ENCODE data around the gene GALT. TPM values are rescaled to one million over a fixed set of nuclear protein-coding genes. Genes with fewer than 3 reads are reported as not detected.

GALT gene
- total and polyA plus RNA-seq, 7 experiments from 2014 or later, result 57.6 to 217 (median 158) TPM

- no peak overlapping the region for H3K27ac ChIP-seq (ENCODE audit: low read depth, low read length)
- Mint-ChIP-seq H3K27me3 (peaks cover 0 to 7% (median 3%) of the 10 kb centered on the region in 5 donors), H3K36me3 (no peaks in the 10 kb centered on the region), H3K4me3 (no peak overlapping the region), H3K9me3 (no peaks in the 10 kb centered on the region), H3K27ac (no peak overlapping the region), H3K4me1 (peaks cover 0 to 2% (median 0%) of the 10 kb centered on the region in 7 donors)
- H3K9me3 ChIP-seq (ENCODE audit: control insufficient read depth in 2 of 3, low read length in 3 of 3), result no peaks in the 10 kb centered on the region
- H3K4me3 ChIP-seq (ENCODE audit: low read length), result no peak overlapping the region
- no peaks in the 10 kb centered on the region for H3K4me1 ChIP-seq (ENCODE audit: control insufficient read depth in 2 of 2, insufficient read depth in 2 of 2, low read length in 2 of 2)
- intact Hi-C loops (cut with micrococcal nuclease), result no loop called here
- DNase-seq (no peak), ATAC-seq (no peak)
- H3K27me3 ChIP-seq (ENCODE audit: control insufficient read depth in 2 of 2, insufficient read depth in 2 of 2, low read length in 2 of 2), result no peaks in the 10 kb centered on the region
- no peaks in the 10 kb centered on the region for H3K36me3 ChIP-seq (ENCODE audit: control insufficient read depth in 2 of 3, insufficient read depth in 3 of 3, low read length in 3 of 3)
- ChIA-PET POLR2A (no interaction called here), CTCF (no interaction called here)
Observed at GRCh38 chr9:34689512-34689911, 43.0 kb downstream of the GALT start.

DNA sequence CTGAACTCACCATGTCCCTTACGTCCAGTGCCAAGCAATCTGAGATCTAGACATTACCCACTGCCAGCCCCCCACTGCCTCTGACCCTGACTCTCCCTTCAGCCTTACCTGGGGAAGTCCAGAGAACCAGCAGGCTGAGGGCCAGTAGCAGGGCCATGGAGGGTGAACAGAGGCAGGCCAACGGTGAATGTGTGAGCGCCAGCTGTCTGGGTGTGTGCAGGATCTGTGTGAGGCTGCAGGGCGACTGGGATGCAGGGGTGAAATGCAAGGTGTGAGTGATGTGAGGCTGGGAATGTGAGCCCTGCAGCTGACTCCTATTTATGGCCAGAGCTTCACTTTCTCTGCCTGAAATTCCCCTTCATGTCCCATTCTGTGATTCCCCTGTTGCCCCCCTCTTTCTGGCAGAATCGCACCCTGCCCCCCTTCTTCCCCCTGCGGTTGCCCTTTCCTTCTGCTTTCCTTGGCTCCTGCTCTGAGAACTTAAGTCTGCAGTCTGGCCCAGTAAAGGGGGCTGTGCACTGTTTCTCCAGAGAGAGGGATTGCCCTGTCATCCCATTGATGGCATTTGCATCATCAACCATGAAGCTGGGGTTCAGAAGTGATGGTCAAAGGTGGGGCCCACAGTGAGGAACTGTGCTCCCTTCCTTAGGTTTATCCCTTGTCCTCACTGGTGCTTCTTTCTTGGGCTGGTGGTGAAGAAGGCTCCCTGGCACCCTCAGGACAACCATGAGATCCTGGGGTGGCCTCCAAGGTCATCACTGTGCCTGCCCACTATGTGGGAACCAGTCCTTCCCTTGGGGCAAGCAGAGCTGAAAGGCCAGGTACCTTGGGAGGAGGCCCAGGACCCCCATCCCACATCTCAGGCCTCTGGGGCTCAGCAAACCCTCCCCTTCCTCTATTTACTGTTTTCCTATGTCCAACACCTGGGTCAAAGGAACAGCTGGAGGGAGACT, 44.8 kb downstream of the GALT start, which contains the start of gene CCL19:
Gene CCL19 (minus strand): TSS at position 294 of the 953 bp plus-strand sequence. CDS start 137 bp downstream, at position 157.
- CTCF ChIA-PET, result no interaction called here
- H3K36me3 Mint-ChIP-seq, result no peaks in the 10 kb centered on the region
- Histone ChIP-seq H3K27ac (ENCODE audit: low read depth, low read length) (no peak within 1 kb of the TSS), H3K4me3 (ENCODE audit: low read length) (no peak within 1 kb of the TSS), H3K4me1 (ENCODE audit: control insufficient read depth in 2 of 2, insufficient read depth in 2 of 2, low read length in 2 of 2) (no peaks in the 10 kb centered on the region), H3K9me3 (ENCODE audit: control insufficient read depth in 2 of 3, low read length in 3 of 3) (no peaks in the 10 kb centered on the region), H3K27me3 (ENCODE audit: control insufficient read depth in 2 of 2, insufficient read depth in 2 of 2, low read length in 2 of 2) (no peaks in the 10 kb centered on the region), H3K36me3 (ENCODE audit: control insufficient read depth in 2 of 3, insufficient read depth in 3 of 3, low read length in 3 of 3) (no peaks in the 10 kb centered on the region)
- POLR2A ChIA-PET, result interaction anchor here (1.2 kb wide), 1 partner anchor 54 kb away, joined by 3 read pairs; the partner anchor contains the start of gene SIGMAR1
- H3K27me3 Mint-ChIP-seq, result peaks cover 0 to 7% (median 5%) of the 10 kb centered on the region in 5 donors
- no peak within 1 kb of the TSS for H3K4me3 Mint-ChIP-seq
- intact Hi-C loops (cut with micrococcal nuclease), result no loop called here
- peaks cover 0 to 2% (median 0%) of the 10 kb centered on the region in 7 donors for H3K4me1 Mint-ChIP-seq
- no peak within 1 kb of the TSS for H3K27ac Mint-ChIP-seq
- ATAC-seq, result peak; percentile 46
- DNase-seq, result no peak
- H3K9me3 Mint-ChIP-seq, result no peaks in the 10 kb centered on the region

- Histone ChIP-seq H3K4me3 (ENCODE audit: low read length) (no peak overlapping the region), H3K9me3 (ENCODE audit: control insufficient read depth in 2 of 3, low read length in 3 of 3) (no peaks in the 10 kb centered on the region), H3K27ac (ENCODE audit: low read depth, low read length) (no peak overlapping the region), H3K4me1 (ENCODE audit: control insufficient read depth in 2 of 2, insufficient read depth in 2 of 2, low read length in 2 of 2) (no peaks in the 10 kb centered on the region), H3K36me3 (ENCODE audit: control insufficient read depth in 2 of 3, insufficient read depth in 3 of 3, low read length in 3 of 3) (no peaks in the 10 kb centered on the region), H3K27me3 (ENCODE audit: control insufficient read depth in 2 of 2, insufficient read depth in 2 of 2, low read length in 2 of 2) (no peaks in the 10 kb centered on the region)
- DNase-seq, result no peak
- H3K27ac Mint-ChIP-seq, result no peak overlapping the region
- POLR2A ChIA-PET, result interaction anchor here (1.2 kb wide), 1 partner anchor 54 kb away, joined by 3 read pairs; the partner anchor contains the start of gene SIGMAR1
- intact Hi-C loops (cut with micrococcal nuclease), result no loop called here
- H3K36me3 Mint-ChIP-seq, result no peaks in the 10 kb centered on the region
- H3K9me3 Mint-ChIP-seq, result no peaks in the 10 kb centered on the region
- no peak overlapping the region for H3K4me3 Mint-ChIP-seq
- CTCF ChIA-PET, result no interaction called here
- no peak for ATAC-seq
- peaks cover 0 to 7% (median 5%) of the 10 kb centered on the region in 5 donors for H3K27me3 Mint-ChIP-seq
- H3K4me1 Mint-ChIP-seq, result peaks cover 0 to 2% (median 0%) of the 10 kb centered on the region in 7 donors
Observed at GRCh38 chr9:34691936-34692315, 45.5 kb downstream of the GALT start.

DNA sequence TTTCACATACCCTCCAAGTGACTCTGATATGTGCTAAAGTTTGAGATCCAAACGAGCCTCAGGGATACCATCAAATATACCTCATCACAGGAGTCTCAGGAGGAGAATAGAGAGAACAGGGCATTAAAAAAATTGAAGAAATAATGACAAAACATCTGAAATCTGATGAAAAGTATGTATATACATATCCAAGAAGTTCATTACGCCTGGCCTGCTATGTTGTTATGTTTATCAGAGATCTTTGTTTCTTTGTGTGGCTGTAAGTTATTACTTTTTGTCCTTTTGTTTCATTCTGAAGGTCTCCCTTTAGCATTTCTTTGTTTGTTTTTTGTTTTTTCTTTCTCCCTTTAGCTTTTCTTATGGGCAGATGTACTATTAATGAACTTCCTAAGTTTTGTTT, 47.1 kb downstream of the GALT start:
- H3K27me3 ChIP-seq (ENCODE audit: control insufficient read depth in 2 of 2, insufficient read depth in 2 of 2, low read length in 2 of 2), result no peaks in the 10 kb centered on the region
- H3K4me3 ChIP-seq (ENCODE audit: low read length), result no peak overlapping the region
- H3K4me1 ChIP-seq (ENCODE audit: control insufficient read depth in 2 of 2, insufficient read depth in 2 of 2, low read length in 2 of 2), result no peaks in the 10 kb centered on the region
- no peak for ATAC-seq
- H3K9me3 Mint-ChIP-seq, result no peaks in the 10 kb centered on the region
- H3K27ac ChIP-seq (ENCODE audit: low read depth, low read length), result no peak overlapping the region
- peaks cover 0 to 6% (median under 1%) of the 10 kb centered on the region in 5 donors for H3K27me3 Mint-ChIP-seq
- ChIA-PET POLR2A (no interaction called here), CTCF (no interaction called here)
- intact Hi-C loops (cut with micrococcal nuclease), result no loop called here
- no peak for DNase-seq
- H3K4me1 Mint-ChIP-seq, result peaks cover 0 to 2% (median 0%) of the 10 kb centered on the region in 7 donors
- no peak overlapping the region for H3K27ac Mint-ChIP-seq
- H3K4me3 Mint-ChIP-seq, result no peak overlapping the region
- no peaks in the 10 kb centered on the region for H3K36me3 Mint-ChIP-seq
- H3K36me3 ChIP-seq (ENCODE audit: control insufficient read depth in 2 of 3, insufficient read depth in 3 of 3, low read length in 3 of 3), result no peaks in the 10 kb centered on the region
- no peaks in the 10 kb centered on the region for H3K9me3 ChIP-seq (ENCODE audit: control insufficient read depth in 2 of 3, low read length in 3 of 3)

GRCh38 chr9:34694811-34695210, 48.3 kb downstream of the GALT start:
- Histone ChIP-seq H3K4me3 (ENCODE audit: low read length) (no peak overlapping the region), H3K27ac (ENCODE audit: low read depth, low read length) (no peak overlapping the region), H3K36me3 (ENCODE audit: control insufficient read depth in 2 of 3, insufficient read depth in 3 of 3, low read length in 3 of 3) (no peaks in the 10 kb centered on the region), H3K9me3 (ENCODE audit: control insufficient read depth in 2 of 3, low read length in 3 of 3) (no peaks in the 10 kb centered on the region), H3K27me3 (ENCODE audit: control insufficient read depth in 2 of 2, insufficient read depth in 2 of 2, low read length in 2 of 2) (no peaks in the 10 kb centered on the region), H3K4me1 (ENCODE audit: control insufficient read depth in 2 of 2, insufficient read depth in 2 of 2, low read length in 2 of 2) (no peaks in the 10 kb centered on the region)
- ChIA-PET CTCF (no interaction called here), POLR2A (no interaction called here)
- no peak for DNase-seq
- no peak overlapping the region for H3K27ac Mint-ChIP-seq
- no peak overlapping the region for H3K4me3 Mint-ChIP-seq
- peaks cover 0 to 2% (median 0%) of the 10 kb centered on the region in 7 donors for H3K4me1 Mint-ChIP-seq
- H3K27me3 Mint-ChIP-seq, result peaks cover 0 to 13% (median 0%) of the 10 kb centered on the region in 5 donors
- intact Hi-C loops (cut with micrococcal nuclease), result no loop called here
- no peak for ATAC-seq
- H3K9me3 Mint-ChIP-seq, result no peaks in the 10 kb centered on the region
- H3K36me3 Mint-ChIP-seq, result no peaks in the 10 kb centered on the region

Other genes with a start within 250 kb of the GALT start
- gene FAM219A, start 188.1 kb upstream of the GALT start, total RNA-seq, result 10 to 100 TPM; 12.3 to 14.6 (median 13.4) TPM
- 1 to 10 TPM in 1 of 2 donors, under 1 TPM in 1; 0.67 to 1.3 TPM for gene FAM219A, start 188.1 kb upstream of the GALT start, polyA plus RNA-seq
- not detected for gene DNAI1, start 187.9 kb upstream of the GALT start, total RNA-seq
- gene DNAI1, start 187.9 kb upstream of the GALT start, polyA plus RNA-seq, result not detected
- 1 to 10 TPM in 1 of 5 experiments, under 1 TPM in 1, not detected in 3; 0.56 to 1.9 TPM for gene ENHO, start 123.7 kb upstream of the GALT start, total RNA-seq
- under 1 TPM in 1 of 2 donors, not detected in 1; 0.21 TPM for gene ENHO, start 123.7 kb upstream of the GALT start, polyA plus RNA-seq
- not detected for gene CNTFR, start 57.0 kb upstream of the GALT start, total RNA-seq
- gene CNTFR, start 57.0 kb upstream of the GALT start, polyA plus RNA-seq, result not detected
- gene RPP25L, start 34.6 kb upstream of the GALT start, total RNA-seq, result 10 to 100 TPM in 4 of 5 experiments, 1 to 10 TPM in 1; 8.8 to 27.3 (median 25.1) TPM
- gene RPP25L, start 34.6 kb upstream of the GALT start, polyA plus RNA-seq, result 10 to 100 TPM; 48.5 to 58.2 TPM
- 100 to 1,000 TPM in 1 of 5 experiments, 10 to 100 TPM in 4; 55.6 to 110 (median 73.0) TPM for gene DCTN3, start 26.2 kb upstream of the GALT start, total RNA-seq
- 100 to 1,000 TPM; 125 to 129 TPM for gene DCTN3, start 26.2 kb upstream of the GALT start, polyA plus RNA-seq
- under 1 TPM in 2 of 5 experiments, not detected in 3; 0.27 to 0.36 TPM for gene ARID3C, start 17.6 kb upstream of the GALT start, total RNA-seq
- not detected for gene ARID3C, start 17.6 kb upstream of the GALT start, polyA plus RNA-seq
- 10 to 100 TPM; 20.7 to 63.8 (median 46.0) TPM for gene SIGMAR1, start 8.9 kb upstream of the GALT start, total RNA-seq
- gene SIGMAR1, start 8.9 kb upstream of the GALT start, polyA plus RNA-seq, result 100 to 1,000 TPM in 1 of 2 donors, 10 to 100 TPM in 1; 93.5 to 102 TPM
- 100 to 1,000 TPM in 4 of 5 experiments, 10 to 100 TPM in 1; 81.7 to 185 (median 144) TPM for gene IL11RA, start 5.5 kb downstream of the GALT start, total RNA-seq
- gene IL11RA, start 5.5 kb downstream of the GALT start, polyA plus RNA-seq, result 1 to 10 TPM; 8.5 to 8.6 TPM
- not detected for gene CCL27, start 16.0 kb downstream of the GALT start, total RNA-seq
- not detected for gene CCL27, start 16.0 kb downstream of the GALT start, polyA plus RNA-seq
- not detected for gene CCL19, start 44.6 kb downstream of the GALT start, total RNA-seq
- not detected for gene CCL19, start 44.6 kb downstream of the GALT start, polyA plus RNA-seq
- not detected for gene CCL21, start 63.5 kb downstream of the GALT start, total RNA-seq
- not detected for gene CCL21, start 63.5 kb downstream of the GALT start, polyA plus RNA-seq

Data from naive thymus-derived CD4-positive, alpha-beta T cell (primary cell).